GM21825 (cell line): ENCODE results near the gene NRROS.

Experiments
- ATAC-seq: cut with Tn5 transposase; IDR thresholded peaks from one replicate; pipeline ENCODE4 v1.9.1; 2021; ENCODE audit warnings: mild to moderate bottlenecking, moderate library complexity; ENCODE audit not compliant: unreplicated experiment

The NRROS gene

GRCh38 chr3:196645897-196646665 is 6.6 kb downstream of the NRROS start:
- no peak for ATAC-seq

GRCh38 chr3:196646666-196647216 is 7.2 kb downstream of the NRROS start:
- ATAC-seq = no peak

- ATAC-seq = no peak
Observed at GRCh38 chr3:196650740-196651311, 11.3 kb downstream of the NRROS start.

GRCh38 chr3:196651819-196652218 is 12.3 kb downstream of the NRROS start:
- no peak for ATAC-seq

- no peak for ATAC-seq
Observed at GRCh38 chr3:196652961-196653795, 13.7 kb downstream of the NRROS start.

GRCh38 chr3:196654006-196654734 is 14.7 kb downstream of the NRROS start:
- ATAC-seq = no peak

GRCh38 chr3:196654735-196655090 is 15.2 kb downstream of the NRROS start:
- no peak for ATAC-seq

- ATAC-seq = no peak
Observed at GRCh38 chr3:196655496-196655895, 16.0 kb downstream of the NRROS start.

GRCh38 chr3:196656213-196656612 is 16.7 kb downstream of the NRROS start:
- no peak for ATAC-seq

GRCh38 chr3:196659901-196660351 is 20.4 kb downstream of the NRROS start:
- no peak for ATAC-seq

GRCh38 chr3:196660381-196661166 is 21.1 kb downstream of the NRROS start:
- ATAC-seq = no peak

- no peak for ATAC-seq
Observed at GRCh38 chr3:196661400-196661799, 21.9 kb downstream of the NRROS start.

GRCh38 chr3:196662033-196662432 is 22.5 kb downstream of the NRROS start:
- no peak for ATAC-seq

- no peak for ATAC-seq
Observed at GRCh38 chr3:196662711-196663571, 23.4 kb downstream of the NRROS start.

- no peak for ATAC-seq
Observed at GRCh38 chr3:196666001-196666867, 26.7 kb downstream of the NRROS start.

GRCh38 chr3:196667056-196667825 is 27.7 kb downstream of the NRROS start:
- no peak for ATAC-seq

GRCh38 chr3:196670339-196670738 is 30.8 kb downstream of the NRROS start:
- ATAC-seq = no peak
